Measurements from ENCODE around the gene MTX2.

- no peak for TF ChIP-seq CTCF (IDR thresholded peaks at IDR 0.05; ENCODE audit: low read length)
- TF ChIP-seq EZH2 (optimal IDR thresholded peaks at IDR 0.05; ENCODE audit: low read depth, low read length), result no peak
- TF ChIP-seq EZH2phosphoT487 (IDR thresholded peaks at IDR 0.05; ENCODE audit: low read length), result no peak
Observed at GRCh38 chr2:176324862-176325261, 55.6 kb downstream of the MTX2 start.
